HEK293 (cell line): ENCODE data around the gene HDAC8.

Experiments used
- BCL11A ChIP-seq: fragments of 450-650 bp; formaldehyde crosslinking; IDR thresholded peaks from 2 replicates; pipeline ENCODE4 v1.5.1; 2016; ENCODE audit warnings: low read depth, missing biosample characterization, missing genetic modification characterization
- BCL11B ChIP-seq: fragments of 450-650 bp; formaldehyde crosslinking; IDR thresholded peaks from 2 replicates; pipeline ENCODE4 v1.5.1; 2016; ENCODE audit warnings: low read depth, missing biosample characterization, missing genetic modification characterization
- EGR2 ChIP-seq: fragments of 450-650 bp; formaldehyde crosslinking; IDR thresholded peaks from 2 replicates; pipeline ENCODE4 v1.5.1; 2016; ENCODE audit warnings: low read depth, missing biosample characterization, missing genetic modification characterization
- GLI4 ChIP-seq: fragments of 450-650 bp; formaldehyde crosslinking; IDR thresholded peaks from 2 replicates; pipeline ENCODE4 v1.5.1; 2016; ENCODE audit warnings: missing biosample characterization, missing genetic modification characterization
- HOXD13 ChIP-seq: sonication (generic); formaldehyde crosslinking; IDR thresholded peaks from 2 replicates; pipeline ENCODE4 v1.8.0; 2022; ENCODE audit warnings: missing genetic modification reagents, borderline replicate concordance
- KLF10 ChIP-seq: fragments of 450-650 bp; IDR thresholded peaks from 2 replicates; pipeline ENCODE4 v1.5.1; 2018; ENCODE audit warnings: missing biosample characterization, mild to moderate bottlenecking, missing genetic modification characterization
- KLF16 ChIP-seq: fragments of 450-650 bp; formaldehyde crosslinking; IDR thresholded peaks from 2 replicates; pipeline ENCODE4 v1.5.1; 2017; ENCODE audit warnings: missing biosample characterization, missing genetic modification characterization
- KLF7 ChIP-seq: fragments of 450-650 bp; formaldehyde crosslinking; IDR thresholded peaks from 2 replicates; pipeline ENCODE4 v1.5.1; 2016; ENCODE audit warnings: missing biosample characterization, missing genetic modification characterization, borderline replicate concordance
- KLF8 ChIP-seq: fragments of 450-650 bp; formaldehyde crosslinking; IDR thresholded peaks from 2 replicates; pipeline ENCODE4 v1.5.1; 2016; ENCODE audit warnings: missing biosample characterization, missing genetic modification characterization
- PRDM1 ChIP-seq: fragments of 450-650 bp; formaldehyde crosslinking; IDR thresholded peaks from 2 replicates; pipeline ENCODE4; 2016; ENCODE audit warnings: missing biosample characterization, missing genetic modification characterization
- SALL2 ChIP-seq: fragments of 450-650 bp; formaldehyde crosslinking; IDR thresholded peaks from 2 replicates; pipeline ENCODE4 v1.5.0; 2017; ENCODE audit warnings: missing biosample characterization, mild to moderate bottlenecking, missing genetic modification characterization, borderline replicate concordance
- SCRT2 ChIP-seq: fragments of 450-650 bp; formaldehyde crosslinking; IDR thresholded peaks from 2 replicates; pipeline ENCODE4 v1.5.1; 2016; ENCODE audit warnings: missing biosample characterization, missing genetic modification characterization
- SP2 ChIP-seq: fragments of 450-650 bp; formaldehyde crosslinking; IDR thresholded peaks from 2 replicates; pipeline ENCODE4 v1.5.1; 2016; ENCODE audit warnings: missing biosample characterization, missing genetic modification characterization
- ZBTB8A ChIP-seq: fragments of 450-650 bp; formaldehyde crosslinking; IDR thresholded peaks from 2 replicates; pipeline ENCODE4 v1.5.1; 2016; ENCODE audit warnings: missing biosample characterization, missing genetic modification characterization
- ZFP69B ChIP-seq: fragments of 450-650 bp; formaldehyde crosslinking; IDR thresholded peaks from 2 replicates; pipeline ENCODE4 v1.5.1; 2016; ENCODE audit warnings: missing biosample characterization, missing genetic modification characterization
- ZIC2 ChIP-seq: fragments of 450-650 bp; formaldehyde crosslinking; IDR thresholded peaks from 2 replicates; pipeline ENCODE4 v1.5.1; 2016; ENCODE audit warnings: missing biosample characterization, missing genetic modification characterization
- ZNF133 ChIP-seq: fragments of 450-650 bp; formaldehyde crosslinking; IDR thresholded peaks from 2 replicates; pipeline ENCODE4 v1.5.1; 2016; ENCODE audit warnings: missing biosample characterization, missing genetic modification characterization
- ZNF157 ChIP-seq: fragments of 450-650 bp; formaldehyde crosslinking; IDR thresholded peaks from 2 replicates; pipeline ENCODE4 v1.5.1; 2016; ENCODE audit warnings: missing biosample characterization, missing genetic modification characterization
- ZNF16 ChIP-seq: fragments of 450-650 bp; formaldehyde crosslinking; IDR thresholded peaks from 2 replicates; pipeline ENCODE4 v1.5.1; 2016; ENCODE audit warnings: low read depth, missing biosample characterization, missing genetic modification characterization
- ZNF169 ChIP-seq: fragments of 450-650 bp; formaldehyde crosslinking; IDR thresholded peaks from 2 replicates; pipeline ENCODE4 v1.5.1; 2016; ENCODE audit warnings: missing biosample characterization, missing genetic modification characterization
- ZNF211 ChIP-seq: fragments of 450-650 bp; formaldehyde crosslinking; IDR thresholded peaks from 2 replicates; pipeline ENCODE4 v1.5.1; 2016; ENCODE audit warnings: low read depth, missing biosample characterization, missing genetic modification characterization
- ZNF239 ChIP-seq: fragments of 450-650 bp; formaldehyde crosslinking; IDR thresholded peaks from 2 replicates; pipeline ENCODE4 v1.5.1; 2016; ENCODE audit warnings: missing biosample characterization, missing genetic modification characterization
- ZNF24 ChIP-seq: fragments of 450-650 bp; formaldehyde crosslinking; IDR thresholded peaks from 2 replicates; pipeline ENCODE4 v1.5.1; 2016; ENCODE audit warnings: missing biosample characterization, missing genetic modification characterization
- ZNF341 ChIP-seq: fragments of 450-650 bp; formaldehyde crosslinking; IDR thresholded peaks from 2 replicates; pipeline ENCODE4; 2016; ENCODE audit warnings: low read depth, missing biosample characterization, missing genetic modification characterization
- ZNF404 ChIP-seq: fragments of 450-650 bp; formaldehyde crosslinking; IDR thresholded peaks from 2 replicates; pipeline ENCODE4 v1.5.1; 2017; ENCODE audit warnings: missing biosample characterization, missing genetic modification characterization
- ZNF426 ChIP-seq: fragments of 450-650 bp; formaldehyde crosslinking; IDR thresholded peaks from 2 replicates; pipeline ENCODE4 v1.5.1; 2017; ENCODE audit warnings: missing biosample characterization, missing genetic modification characterization, mild to moderate bottlenecking, inconsistent platforms, moderate library complexity
- ZNF510 ChIP-seq: fragments of 450-650 bp; formaldehyde crosslinking; IDR thresholded peaks from 2 replicates; pipeline ENCODE4 v1.5.1; 2018; ENCODE audit warnings: mild to moderate bottlenecking, missing genetic modification characterization, missing biosample characterization; ENCODE audit not compliant: insufficient replicate concordance
- ZNF600 ChIP-seq: fragments of 450-650 bp; formaldehyde crosslinking; IDR thresholded peaks from 2 replicates; pipeline ENCODE4 v1.5.1; 2016; ENCODE audit warnings: missing biosample characterization, missing genetic modification characterization
- ZNF654 ChIP-seq: fragments of 450-650 bp; formaldehyde crosslinking; IDR thresholded peaks from 2 replicates; pipeline ENCODE4 v1.5.1; 2016; ENCODE audit warnings: low read depth, missing biosample characterization, missing genetic modification characterization
- ZNF670 ChIP-seq: fragments of 450-650 bp; formaldehyde crosslinking; IDR thresholded peaks from 2 replicates; pipeline ENCODE4 v1.5.1; 2016; ENCODE audit warnings: missing biosample characterization, missing genetic modification characterization, low read depth
- ZNF701 ChIP-seq: fragments of 450-650 bp; formaldehyde crosslinking; IDR thresholded peaks from 2 replicates; pipeline ENCODE4 v1.5.1; 2016; ENCODE audit warnings: missing biosample characterization, missing genetic modification characterization
- ZNF747 ChIP-seq: fragments of 450-650 bp; formaldehyde crosslinking; IDR thresholded peaks from 2 replicates; pipeline ENCODE4 v1.5.1; 2016; ENCODE audit warnings: missing biosample characterization, missing genetic modification characterization
- ZNF76 ChIP-seq: fragments of 450-650 bp; formaldehyde crosslinking; IDR thresholded peaks from 2 replicates; pipeline ENCODE4; 2016; ENCODE audit warnings: low read depth, missing biosample characterization, missing genetic modification characterization, borderline replicate concordance
- ZNF785 ChIP-seq: fragments of 450-650 bp; formaldehyde crosslinking; IDR thresholded peaks from 2 replicates; pipeline ENCODE4 v1.5.1; 2016; ENCODE audit warnings: missing biosample characterization, missing genetic modification characterization
- ZNF830 ChIP-seq: fragments of 450-650 bp; IDR thresholded peaks from 2 replicates; pipeline ENCODE4 v1.5.0; 2018; ENCODE audit warnings: missing biosample characterization, missing genetic modification characterization, low read depth, mild to moderate bottlenecking, moderate library complexity
- ZSCAN23 ChIP-seq: fragments of 450-650 bp; formaldehyde crosslinking; IDR thresholded peaks from 2 replicates; pipeline ENCODE4 v1.5.1; 2016; ENCODE audit warnings: missing biosample characterization, missing genetic modification characterization
- TF ChIP-seq, protein P1 (sequence below): fragments of 450-650 bp; formaldehyde crosslinking; IDR thresholded peaks from 2 replicates; pipeline ENCODE4 v1.5.1; 2016; ENCODE audit warnings: missing biosample characterization, missing genetic modification characterization
- TF ChIP-seq, protein P2 (sequence below): fragments of 450-650 bp; IDR thresholded peaks from 2 replicates; pipeline ENCODE4 v1.5.1; 2018; ENCODE audit warnings: missing biosample characterization, missing genetic modification characterization
- TF ChIP-seq, protein P3 (sequence below): fragments of 450-650 bp; formaldehyde crosslinking; optimal IDR thresholded peaks from 2 replicates; pipeline ENCODE3; 2016; ENCODE audit warnings: missing biosample characterization, mild to moderate bottlenecking, missing genetic modification characterization

Gene HDAC8

DNA sequence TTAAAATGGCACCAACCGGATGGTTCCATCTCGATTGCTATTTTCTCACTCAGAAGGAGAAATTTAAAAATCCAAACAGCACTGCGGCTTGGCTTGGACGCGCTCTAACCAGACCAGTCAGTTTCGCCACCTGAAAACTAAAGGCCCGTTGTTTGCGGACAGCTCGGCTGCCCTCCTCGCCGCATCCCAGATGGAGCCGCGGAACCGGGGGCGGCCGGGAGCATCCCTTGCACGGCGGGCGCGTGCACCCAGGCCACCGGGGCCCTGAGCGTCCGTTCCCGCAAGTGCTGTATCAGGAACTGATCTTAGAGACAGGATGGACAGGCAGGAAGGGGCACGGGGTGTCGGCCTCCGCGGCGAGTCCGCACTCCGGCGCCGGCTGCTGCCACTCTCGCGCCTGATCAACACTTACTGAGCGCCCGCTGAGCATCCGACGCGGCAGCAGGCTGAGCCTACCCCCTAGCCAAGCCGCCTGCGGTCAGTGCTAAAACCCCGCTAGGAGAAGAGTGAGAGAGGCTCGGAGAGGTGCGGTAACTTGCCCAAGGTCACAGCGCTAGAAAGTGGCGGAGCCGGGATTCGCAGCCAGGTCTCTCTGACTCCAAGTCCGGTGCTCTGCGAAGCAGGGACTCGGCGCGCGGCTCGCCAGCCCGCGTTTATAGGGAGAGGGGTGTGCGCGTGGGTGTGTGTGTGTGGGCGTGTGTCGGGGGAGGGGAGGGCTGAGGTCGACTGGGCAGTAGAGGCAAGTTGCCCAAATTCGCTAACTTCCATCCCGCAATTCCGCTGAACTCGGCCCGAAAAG lies 267.2 kb downstream of the HDAC8 start, which contains the start of gene CITED1 (continued):
- TF ChIP-seq EGR2 (tag by site-specific recombination) (peak; percentile 96), ZNF510 (tag by site-specific recombination) (no peak), ZIC2 (tag by site-specific recombination) (0 out of 2 replicates have a peak, but pooled peaks have one; percentile 64), ZNF24 (0 out of 2 replicates have a peak, but pooled peaks have one; percentile 33), KLF16 (tag by site-specific recombination) (peak; percentile 93), KLF10 (tag by site-specific recombination) (peak; percentile 97), ZNF341 (tag by site-specific recombination) (no peak), SCRT2 (tag by site-specific recombination) (no peak), ZNF426 (tag by site-specific recombination) (no peak), ZNF404 (no peak), ZNF747 (no peak), HOXD13 (no peak), ZNF701 (no peak), ZNF830 (tag by site-specific recombination) (no peak), KLF7 (tag by site-specific recombination) (no peak), ZNF654 (tag by site-specific recombination) (no peak), SALL2 (tag by site-specific recombination) (no peak), KLF8 (tag by site-specific recombination) (peak; percentile 90), ZSCAN23 (0 out of 2 replicates have a peak, but pooled peaks have one; percentile 19), BCL11A (tag by site-specific recombination) (no peak), ZNF16 (no peak), ZNF76 (tag by site-specific recombination) (no peak), ZNF785 (no peak), ZNF670 (tag by site-specific recombination) (no peak), PRDM1 (tag by site-specific recombination) (no peak; the same call in 1 of the 2 replicates), ZNF169 (no peak), ZNF600 (tag by site-specific recombination) (peak; percentile 46; the same call in 1 of the 2 replicates), ZFP69B (tag by site-specific recombination) (0 out of 2 replicates have a peak, but pooled peaks have one; percentile 26), BCL11B (no peak), ZNF239 (tag by site-specific recombination) (0 out of 2 replicates have a peak, but pooled peaks have one; percentile 49), ZNF157 (tag by site-specific recombination) (no peak), ZNF133 (tag by site-specific recombination) (no peak), ZBTB8A (peak; percentile 83), SP2 (tag by site-specific recombination) (no peak), GLI4 (tag by site-specific recombination) (no peak), ZNF211 (tag by site-specific recombination) (no peak)
- TF ChIP-seq, protein P1, sequence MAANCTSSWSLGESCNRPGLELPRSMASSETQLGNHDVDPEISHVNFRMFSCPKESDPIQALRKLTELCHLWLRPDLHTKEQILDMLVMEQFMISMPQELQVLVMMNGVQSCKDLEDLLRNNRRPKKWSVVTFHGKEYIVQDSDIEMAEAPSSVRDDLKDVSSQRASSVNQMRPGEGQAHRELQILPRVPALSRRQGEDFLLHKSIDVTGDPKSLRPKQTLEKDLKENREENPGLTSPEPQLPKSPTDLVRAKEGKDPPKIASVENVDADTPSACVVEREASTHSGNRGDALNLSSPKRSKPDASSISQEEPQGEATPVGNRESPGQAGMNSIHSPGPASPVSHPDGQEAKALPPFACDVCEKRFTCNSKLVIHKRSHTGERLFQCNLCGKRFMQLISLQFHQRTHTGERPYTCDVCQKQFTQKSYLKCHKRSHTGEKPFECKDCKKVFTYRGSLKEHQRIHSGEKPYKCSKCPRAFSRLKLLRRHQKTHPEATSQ (tag by site-specific recombination): no peak
- TF ChIP-seq, protein P2, sequence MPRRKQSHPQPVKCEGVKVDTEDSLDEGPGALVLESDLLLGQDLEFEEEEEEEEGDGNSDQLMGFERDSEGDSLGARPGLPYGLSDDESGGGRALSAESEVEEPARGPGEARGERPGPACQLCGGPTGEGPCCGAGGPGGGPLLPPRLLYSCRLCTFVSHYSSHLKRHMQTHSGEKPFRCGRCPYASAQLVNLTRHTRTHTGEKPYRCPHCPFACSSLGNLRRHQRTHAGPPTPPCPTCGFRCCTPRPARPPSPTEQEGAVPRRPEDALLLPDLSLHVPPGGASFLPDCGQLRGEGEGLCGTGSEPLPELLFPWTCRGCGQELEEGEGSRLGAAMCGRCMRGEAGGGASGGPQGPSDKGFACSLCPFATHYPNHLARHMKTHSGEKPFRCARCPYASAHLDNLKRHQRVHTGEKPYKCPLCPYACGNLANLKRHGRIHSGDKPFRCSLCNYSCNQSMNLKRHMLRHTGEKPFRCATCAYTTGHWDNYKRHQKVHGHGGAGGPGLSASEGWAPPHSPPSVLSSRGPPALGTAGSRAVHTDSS: no peak
- TF ChIP-seq, protein P3, sequence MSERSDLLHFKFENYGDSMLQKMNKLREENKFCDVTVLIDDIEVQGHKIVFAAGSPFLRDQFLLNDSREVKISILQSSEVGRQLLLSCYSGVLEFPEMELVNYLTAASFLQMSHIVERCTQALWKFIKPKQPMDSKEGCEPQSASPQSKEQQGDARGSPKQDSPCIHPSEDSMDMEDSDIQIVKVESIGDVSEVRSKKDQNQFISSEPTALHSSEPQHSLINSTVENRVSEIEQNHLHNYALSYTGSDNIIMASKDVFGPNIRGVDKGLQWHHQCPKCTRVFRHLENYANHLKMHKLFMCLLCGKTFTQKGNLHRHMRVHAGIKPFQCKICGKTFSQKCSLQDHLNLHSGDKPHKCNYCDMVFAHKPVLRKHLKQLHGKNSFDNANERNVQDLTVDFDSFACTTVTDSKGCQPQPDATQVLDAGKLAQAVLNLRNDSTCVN: peak; percentile 86
